Activated CD8-positive, alpha-beta memory T cell treated with anti-CD3 and anti-CD28 coated beads, Interleukin-2, amount 50 U/mL, for 4 hours (primary cell): ENCODE measurements around the gene EXOC4.

Experiments used
- DNase-seq: peaks from one replicate; pipeline ENCODE4 v3.0.0-alpha.2; 2020

EXOC4 gene

DNA sequence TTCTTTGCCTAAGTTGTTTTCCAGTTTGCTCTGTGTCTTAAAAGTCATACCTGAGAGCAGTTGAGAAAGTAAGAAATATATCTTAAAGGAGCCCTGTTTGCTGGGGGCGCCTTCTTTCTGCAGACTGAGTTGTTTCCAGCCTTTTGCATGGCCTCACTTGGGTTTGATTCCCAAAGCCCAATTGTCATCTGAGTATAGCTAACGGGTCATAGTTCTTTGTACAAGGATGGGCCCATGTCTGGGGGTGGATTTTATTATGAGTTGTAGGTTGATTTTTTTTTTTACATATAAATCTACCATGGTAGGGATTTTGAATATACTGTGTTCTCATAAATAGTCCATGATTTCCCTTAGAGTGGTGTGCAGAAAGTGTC lies 555.6 kb downstream of the EXOC4 start:
- no peak for DNase-seq

DNA sequence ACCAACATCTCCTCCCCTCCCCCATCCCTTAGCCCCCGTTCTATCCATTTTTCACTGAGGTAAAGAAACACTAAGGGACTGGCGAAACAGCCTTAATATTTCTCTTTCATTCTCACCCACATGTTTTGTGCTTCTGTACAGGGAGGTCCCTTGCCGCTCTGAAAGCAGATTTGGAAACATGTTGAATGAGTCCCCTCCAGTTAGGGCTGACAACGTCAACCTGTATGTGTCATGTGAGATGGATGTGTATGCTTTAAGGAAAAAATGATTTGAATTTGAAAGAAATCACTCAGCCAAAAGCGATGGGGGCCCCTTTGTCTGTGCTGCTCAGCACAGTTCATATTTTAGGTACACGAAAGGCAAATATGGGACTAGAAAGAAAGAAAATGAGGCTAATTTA lies 560.0 kb downstream of the EXOC4 start:
- no peak for DNase-seq

DNA sequence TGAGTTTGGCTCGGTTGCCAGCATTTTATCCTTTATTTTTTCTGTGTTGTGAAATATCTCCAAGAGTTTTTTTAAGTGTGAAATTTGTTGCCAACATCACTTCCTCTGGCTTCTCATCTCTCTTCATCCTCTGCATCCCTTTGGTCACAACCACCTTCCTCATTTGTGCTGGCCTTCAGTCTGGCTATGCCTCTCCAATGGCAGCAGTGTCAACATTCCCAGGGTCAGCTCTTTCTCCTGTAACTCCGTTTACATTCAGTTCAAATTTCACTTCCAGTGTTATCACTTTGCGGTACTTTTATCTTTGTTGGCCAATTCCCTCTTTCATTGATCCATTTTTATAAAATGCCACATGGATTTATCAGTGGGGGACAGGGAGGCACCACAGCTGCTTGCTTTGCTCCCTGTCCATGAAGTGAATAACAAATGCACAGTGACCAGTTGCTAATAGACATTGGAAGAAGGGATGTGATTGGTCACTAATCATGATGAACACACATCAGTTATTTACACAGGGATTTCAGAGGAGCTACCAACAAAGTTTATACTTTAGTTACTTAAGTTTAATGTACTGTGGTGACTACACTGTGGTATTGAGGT lies 562.8 kb downstream of the EXOC4 start:
- DNase-seq = no peak

DNA sequence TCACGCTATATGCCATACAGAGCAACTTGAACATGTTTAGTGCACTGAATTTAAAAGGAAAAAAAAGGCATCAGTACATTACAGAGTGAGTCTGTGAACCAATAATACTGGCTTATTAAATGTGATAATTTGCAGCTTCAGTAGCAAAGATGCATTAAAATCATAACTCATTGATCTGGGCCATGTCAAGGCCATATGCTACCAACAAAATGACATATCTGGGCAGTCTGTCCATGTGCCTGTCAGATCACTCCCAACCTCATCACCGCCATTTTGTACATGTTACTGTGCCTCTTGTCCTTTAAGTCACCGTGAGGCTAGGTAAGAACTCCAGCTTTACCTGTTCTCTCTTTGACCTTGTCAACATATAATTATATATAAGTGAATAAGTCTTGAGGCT lies 566.8 kb downstream of the EXOC4 start:
- DNase-seq = no peak

DNA sequence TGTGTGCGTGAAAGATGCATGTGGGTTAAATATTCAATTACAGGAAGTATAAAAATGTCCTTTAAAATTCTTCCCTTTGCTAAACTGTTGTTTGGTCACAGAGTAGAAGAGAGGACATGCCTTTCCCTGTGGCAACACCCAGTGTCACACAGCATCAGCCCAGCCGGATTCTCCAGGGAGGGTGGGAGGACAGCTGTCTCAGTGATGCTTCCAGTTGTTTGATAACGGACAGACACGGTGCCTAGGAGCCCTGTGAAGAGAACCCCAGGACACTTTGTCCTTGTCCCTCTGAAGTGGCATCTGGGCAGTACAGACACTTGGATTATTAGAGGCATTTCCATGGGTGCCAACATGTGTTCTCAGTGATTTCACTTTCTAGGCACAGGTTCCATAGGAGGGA lies 567.7 kb downstream of the EXOC4 start:
- DNase-seq = no peak

DNA sequence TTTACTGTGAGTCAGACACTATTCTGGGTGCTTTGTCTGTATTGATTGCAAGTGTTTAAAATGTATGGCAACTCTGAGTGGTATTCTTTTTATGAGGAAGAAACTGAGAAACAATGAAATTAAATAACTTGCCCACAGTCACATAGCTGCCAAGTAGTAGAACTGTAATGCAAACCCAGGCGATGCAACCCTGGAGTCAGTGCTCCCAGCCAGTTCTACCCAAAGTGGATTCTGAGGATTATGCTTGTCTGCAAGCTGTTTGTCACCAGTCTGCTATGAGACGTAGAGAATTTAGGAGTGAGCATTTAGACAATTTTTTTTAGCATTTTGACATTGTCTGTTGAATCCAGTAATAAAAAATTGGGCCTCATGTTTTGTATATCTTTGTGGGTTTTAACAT lies 568.3 kb downstream of the EXOC4 start:
- no peak for DNase-seq

DNA sequence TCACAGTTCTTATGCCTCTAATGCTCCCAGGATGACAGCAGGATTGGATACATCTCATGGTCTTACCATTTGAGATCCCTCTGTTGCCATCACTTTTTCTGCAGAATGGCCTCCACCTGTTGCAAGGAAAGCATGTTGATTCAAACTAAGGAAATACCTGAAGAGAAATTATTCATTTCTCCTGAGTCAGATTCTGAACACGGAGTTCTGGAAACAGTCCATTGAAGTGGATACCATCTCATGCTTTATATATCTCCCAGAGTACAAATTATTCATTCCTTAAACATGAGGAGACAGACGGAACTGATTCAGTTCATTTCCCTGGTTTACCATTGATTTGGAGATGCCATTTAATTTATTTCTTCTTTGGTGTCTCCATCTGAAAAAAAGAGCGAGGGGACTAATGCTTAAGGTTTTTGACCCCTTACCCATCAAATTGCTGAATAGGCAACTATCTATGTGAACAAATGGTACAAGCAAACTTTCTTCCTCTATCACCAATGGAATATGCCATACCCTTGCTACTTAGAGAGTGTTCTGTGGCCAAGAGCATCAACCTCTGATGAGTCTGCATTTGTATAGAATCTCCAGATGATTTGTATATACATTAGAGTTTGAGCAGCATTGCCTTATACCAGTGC lies 569.2 kb downstream of the EXOC4 start:
- DNase-seq = no peak

DNA sequence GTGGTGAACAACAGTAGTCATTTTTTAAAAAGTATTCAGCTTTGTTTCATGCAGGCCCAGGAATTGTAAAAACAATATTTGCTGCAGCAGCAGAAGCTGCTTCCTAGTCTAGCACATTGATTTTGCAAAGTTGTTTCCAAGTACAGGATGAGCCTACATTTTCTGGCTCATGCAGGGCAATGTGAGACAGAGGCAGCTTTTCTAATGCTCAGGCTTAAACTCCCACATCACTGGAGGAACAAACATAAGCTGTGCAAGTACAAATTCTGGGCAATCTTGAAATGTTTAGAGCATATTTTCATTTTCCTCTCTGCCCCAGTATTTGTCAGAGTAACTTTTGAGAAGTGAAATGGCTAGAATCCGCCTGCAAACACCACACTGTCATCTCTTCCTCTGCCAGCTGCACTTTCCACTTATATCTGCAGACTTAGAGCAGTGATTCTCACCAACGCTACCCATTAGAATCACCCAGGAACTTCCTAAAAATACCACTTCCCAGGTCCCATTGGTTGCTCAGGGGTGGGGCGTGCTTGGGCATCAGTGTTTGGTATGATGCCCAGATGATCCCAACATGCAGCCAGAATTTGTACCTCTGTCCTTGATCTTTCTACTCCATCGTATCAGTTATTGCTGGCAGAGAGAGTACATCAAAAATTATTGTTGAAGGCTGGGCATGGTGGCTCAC lies 570.1 kb downstream of the EXOC4 start:
- DNase-seq = no peak

DNA sequence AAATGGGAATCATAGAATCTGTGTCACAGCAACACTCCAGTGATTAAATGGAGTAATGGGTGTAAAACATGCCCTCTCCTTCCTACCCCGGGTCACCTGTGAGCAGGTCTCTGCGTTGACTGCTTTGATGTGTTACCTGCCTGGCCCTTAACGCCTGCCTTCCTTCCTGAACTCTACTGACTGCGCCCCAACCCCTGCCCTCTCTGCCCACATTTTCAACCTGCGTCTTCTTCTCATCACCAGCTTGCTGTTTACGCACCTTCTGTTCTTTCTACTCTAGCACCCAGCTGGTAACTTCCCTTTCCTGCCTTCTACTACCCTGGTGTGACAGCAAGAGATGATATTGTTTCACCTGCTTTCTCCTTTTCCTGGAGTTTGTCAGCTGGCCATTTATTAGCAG lies 571.3 kb downstream of the EXOC4 start:
- DNase-seq = no peak

DNA sequence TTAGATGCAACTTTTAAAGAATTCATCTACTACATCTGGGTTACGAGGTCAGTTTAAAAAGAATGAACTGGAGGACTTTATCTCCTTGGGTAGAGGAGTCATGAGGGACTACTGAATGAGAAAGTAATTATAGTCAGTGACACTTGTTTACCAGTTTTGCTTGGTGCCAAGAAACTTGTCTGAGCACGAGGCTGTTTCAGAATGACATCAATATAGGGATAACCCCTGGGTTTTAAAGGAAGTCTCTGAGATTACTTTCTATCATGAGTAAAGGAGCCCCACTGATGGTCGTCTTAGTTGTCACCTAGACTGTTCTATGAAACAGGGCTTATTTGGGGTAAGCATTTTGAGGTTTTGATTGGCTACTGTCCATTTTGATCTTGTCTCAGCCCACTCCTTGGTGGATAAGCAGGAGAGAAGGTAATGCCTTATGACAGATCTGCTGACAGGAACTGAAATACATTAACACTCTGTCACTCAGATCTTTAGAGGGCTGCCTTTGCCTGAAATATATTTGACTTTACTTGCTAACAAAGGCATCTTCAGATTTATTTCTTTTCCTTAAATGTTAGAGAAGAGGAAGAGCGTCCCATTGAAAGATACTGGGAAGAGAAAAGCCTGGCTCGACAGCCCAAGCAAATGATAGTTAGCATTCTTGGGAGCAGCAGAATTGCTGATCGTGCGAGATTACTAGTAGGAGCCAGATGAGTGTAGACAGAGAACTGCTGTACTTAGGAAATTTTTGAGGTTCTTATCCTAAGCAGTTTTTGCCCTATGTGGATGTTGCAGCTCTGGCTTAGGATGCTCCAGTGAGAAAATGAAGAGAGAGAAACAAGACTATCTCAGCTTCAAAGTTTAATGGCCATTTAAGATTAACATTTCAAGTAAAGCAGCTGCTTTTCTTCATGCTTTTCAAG lies 575.1 kb downstream of the EXOC4 start:
- no peak for DNase-seq

DNA sequence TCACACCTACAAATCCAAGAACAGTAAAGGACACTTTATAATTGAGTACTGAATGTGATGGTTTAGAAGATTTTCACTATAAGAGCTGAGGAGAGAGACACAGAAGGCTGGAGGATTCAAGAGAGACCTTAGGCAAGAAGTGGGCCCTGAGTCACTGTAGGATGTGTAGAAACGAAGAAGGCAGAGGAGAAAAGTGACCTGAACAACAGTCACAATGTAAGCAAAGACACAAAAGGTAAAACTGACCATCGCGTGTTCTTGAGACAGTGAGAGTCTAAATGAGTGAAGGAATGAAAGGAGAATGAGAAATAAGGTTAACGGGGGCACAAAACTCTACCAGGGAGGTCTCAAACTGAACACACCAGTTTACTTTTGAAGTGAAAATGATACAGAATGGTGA lies 576.0 kb downstream of the EXOC4 start:
- DNase-seq = no peak

DNA sequence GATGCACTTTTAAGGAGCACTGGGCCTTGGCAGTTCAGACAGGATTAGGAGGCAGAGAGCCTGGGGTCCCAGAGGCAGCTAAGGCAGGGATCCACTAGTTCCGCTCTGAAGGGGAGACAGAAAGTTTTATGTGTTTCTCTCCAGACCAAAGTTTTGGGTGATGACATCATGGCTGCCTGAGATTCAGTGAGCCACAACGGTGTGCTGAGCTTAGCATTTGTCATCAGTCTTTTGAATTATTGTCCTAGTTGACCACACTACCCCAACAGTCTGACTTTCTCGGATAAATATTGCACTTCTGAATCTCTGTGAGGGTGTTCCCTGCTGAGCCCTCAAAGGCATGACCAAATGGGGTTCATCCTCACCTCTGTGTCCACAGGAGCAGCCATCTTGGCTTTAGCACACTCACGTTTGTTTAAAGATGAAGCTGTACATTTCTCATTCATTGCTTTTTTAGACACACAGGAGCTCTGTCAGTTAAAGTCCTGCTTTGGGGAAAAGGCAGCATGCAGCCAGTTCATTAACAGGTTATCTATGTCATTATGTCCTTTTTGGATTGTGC lies 576.5 kb downstream of the EXOC4 start:
- DNase-seq = no peak

DNA sequence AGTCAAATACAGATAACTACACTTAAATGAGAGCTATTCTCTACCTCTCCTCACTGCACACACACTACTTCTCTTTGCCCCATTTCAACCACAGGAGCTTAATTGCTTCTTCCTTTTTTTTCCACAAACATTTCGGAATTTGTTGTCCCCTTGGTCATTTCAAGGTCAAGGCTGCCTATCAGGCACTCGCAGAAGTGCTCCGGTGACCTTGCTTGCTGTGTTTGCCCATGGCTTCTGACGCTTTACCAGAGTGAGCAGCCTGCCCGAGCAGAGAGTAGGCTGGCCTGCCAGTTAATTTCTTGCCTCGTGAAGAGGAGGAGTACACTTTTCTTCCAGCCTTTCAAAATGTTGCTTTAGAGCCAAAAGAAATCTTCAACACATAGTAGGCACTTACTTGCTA lies 577.2 kb downstream of the EXOC4 start:
- DNase-seq = no peak

DNA sequence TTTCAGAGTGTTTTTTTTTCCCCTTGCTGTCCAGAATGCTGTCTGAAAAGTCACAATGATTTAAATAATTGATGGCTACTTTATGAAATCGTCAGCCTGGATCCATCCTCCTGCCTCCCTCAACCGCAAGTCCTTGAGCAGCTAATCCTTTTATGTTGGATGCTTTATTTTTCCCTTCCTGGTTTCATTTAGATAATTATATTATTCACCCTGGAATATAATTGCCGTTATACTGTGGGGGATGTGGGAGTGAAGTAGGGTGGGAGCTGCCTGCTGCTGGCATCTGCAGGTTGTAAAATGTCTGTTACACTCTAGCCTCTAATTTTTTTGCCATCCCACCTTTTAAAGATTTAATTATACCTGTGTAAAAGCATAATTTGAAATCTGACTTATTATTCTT lies 583.8 kb downstream of the EXOC4 start:
- no peak for DNase-seq

DNA sequence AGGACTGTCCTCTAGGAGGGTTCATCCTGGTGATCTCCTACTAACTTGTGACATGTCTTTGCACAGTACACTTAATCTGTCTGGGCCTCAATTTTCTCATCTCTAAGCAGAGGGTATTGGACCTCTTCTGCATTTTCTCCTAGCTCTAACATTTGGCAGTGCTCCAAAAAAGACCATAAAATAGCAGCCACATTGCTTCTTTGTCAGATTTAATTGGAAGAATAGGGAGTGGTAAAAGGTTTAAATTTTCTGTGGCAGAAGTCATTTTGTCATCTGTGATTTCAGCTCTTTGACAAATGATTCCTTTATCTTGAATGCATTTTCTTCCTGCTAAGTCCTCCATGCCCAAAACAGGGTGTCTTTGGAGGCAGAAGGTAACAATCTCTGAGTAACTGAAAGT lies 584.3 kb downstream of the EXOC4 start:
- no peak for DNase-seq

DNA sequence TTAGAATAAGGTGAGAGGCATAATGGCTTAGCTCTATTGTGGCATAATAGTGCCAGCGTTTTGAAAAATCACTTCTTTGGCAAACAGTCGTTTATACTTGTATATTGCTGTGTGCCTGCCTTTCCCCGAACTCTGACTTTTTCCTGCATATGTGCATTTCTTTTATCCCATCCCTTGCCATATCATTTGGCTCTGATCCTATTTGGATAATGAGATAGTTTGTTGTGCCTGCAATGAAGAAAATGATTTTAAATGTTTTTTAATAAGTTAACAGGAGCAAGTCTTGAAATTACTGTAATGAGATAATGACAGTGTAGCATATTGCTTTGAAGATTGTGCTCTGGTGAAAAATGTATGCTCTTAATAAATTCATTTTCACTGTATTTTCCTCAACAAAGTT lies 586.2 kb downstream of the EXOC4 start:
- DNase-seq = no peak

DNA sequence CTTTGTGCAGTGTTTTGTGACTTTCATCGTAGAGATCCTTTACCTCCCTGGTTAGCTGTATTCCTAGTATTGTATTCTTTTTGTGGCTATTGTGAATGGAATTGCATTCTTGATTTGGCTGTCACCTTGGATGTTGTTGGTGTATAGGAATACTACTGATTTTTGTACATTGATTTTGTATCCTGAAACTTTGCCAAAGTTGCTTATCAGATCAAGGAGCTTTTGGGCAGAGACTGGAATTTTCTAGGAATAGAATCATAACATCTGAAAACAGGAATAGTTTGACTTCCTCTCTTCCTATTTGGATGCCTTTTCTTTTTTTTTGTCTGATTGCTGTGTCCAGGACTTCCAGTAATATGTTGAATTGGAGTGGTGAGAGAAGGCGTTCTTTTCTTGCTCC lies 590.5 kb downstream of the EXOC4 start:
- no peak for DNase-seq

DNA sequence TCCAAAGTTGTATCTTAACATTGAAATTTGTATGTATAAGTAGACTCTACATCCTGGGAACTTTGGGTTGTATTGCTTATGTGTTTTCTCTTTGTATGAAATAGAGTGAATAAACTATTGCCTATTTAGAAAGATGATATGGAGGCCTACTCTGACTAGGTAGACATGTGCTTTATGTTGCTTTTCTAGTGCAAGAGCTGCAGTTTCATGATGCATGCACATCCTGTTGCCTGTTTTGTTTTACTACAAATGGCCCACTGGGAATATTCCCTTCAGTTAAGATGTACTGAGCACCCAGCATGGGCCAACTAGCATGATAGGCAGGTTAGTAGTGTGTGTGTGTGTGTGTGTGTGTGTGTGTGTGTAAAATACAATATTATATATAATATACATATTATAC lies 592.1 kb downstream of the EXOC4 start:
- no peak for DNase-seq

DNA sequence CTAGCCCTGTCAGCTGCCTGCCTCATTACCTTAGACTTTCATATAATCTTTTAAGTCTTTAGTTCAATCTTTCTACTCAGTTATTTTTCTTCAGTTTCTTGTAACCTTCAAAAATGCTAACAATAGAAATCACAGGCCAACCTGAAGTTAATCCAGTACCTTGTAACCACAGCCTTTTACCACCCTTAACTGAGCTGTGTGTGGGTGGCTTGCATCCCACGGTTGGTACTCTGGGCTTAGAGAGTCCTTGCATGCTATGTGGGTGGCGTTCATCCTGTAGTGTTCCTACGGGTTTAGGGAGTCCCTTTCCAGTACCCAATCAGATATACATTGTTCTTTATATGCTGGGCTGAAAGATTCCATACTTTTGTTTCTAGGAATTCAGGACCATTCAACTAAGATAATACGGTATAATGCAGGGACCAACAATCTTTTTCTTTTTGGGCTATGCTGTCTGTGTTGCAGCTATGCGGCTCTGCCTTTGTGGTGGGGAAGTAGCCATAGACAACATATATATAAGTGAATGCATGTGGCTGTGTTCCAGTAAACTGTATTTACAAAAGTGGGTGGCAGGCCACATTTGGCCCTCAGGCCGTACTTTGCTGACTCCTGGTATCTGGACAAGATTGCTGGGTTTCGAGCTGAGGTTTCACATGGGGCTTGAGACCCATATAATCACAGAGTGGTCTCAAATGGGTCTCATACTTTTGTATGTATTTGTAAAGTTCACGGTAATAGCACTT lies 593.5 kb downstream of the EXOC4 start:
- DNase-seq = no peak

DNA sequence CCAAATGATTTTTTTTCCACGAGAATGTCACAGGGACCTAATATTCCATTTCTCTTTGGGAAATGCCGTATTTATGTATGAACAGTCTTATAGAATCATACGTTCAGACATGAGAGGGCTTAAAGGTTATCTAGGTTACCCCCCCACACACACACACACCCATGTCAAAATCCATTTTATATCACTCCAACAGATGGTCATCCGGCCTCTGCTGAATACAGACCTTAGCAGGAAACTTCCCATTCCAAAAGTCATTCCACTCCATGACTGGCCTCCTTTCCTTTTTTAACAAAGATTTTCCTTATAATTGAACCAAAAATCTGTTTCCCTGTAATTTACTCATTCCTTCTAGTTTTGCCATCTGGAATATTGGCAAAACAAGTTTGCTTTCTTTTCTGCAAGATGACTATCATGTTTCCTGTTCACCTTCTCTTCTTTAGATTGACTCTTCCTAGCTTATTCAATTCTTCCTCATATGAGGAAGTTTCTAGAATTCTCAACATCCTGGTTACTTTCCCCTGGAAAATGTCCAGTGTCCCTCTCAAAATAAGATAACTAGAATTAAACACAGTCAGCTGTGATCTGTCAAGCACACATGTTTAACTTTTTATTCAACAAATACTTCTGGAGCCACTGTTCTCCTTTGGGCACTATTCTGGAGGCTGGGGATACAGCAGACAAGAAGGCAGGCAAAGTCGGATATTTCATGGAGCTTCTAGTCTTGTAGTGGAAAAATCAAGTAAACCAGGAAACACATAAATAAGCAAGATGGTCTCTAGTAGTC lies 597.8 kb downstream of the EXOC4 start:
- DNase-seq = no peak

DNA sequence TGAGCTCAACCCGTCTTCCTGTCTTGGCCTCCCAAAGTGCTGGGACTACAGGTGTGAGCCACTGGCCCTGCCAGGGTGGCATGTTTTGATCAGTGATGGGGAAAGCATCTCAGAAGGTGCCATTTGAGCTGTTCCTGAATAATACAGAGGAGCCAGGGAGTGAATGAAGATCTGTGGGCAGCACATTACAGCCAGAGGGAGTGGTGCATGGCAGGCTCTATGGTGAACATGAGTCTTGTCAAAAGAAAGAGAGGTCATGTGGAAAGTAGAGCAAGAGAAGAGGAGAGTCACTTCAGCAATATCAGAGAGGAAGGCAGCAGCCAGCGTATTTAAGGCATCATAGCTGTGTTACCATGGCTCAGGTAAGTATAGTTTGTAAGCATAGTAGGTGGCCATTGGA lies 598.5 kb downstream of the EXOC4 start:
- DNase-seq = no peak
